T-helper 1 cell treated with Interleukin-12 subunit alpha and Interleukin-12 subunit beta and Interleukin-4 antibody, amounts not matched to agents 30 ng/mL and 1 ng/mL, for 36 hours (primary cell): ENCODE measurements around the gene ZNF516. TPM values are rescaled to one million over a fixed set of nuclear protein-coding genes. Genes with fewer than 3 reads are reported as not detected.
"Not testable (repeated sequence)": the region's sequence is repeated elsewhere in the genome, so short reads cannot be mapped to it uniquely, and the experiment has no call there.

Experiments used
- intact Hi-C: fragments of 100-400 bp; cut with micrococcal nuclease; formaldehyde crosslinking; loops from one replicate; pipeline ENCODE4 v1.15.1; 2024
- total RNA-seq: library from RNA; stranded (reverse); gene quantifications from 2 replicates; pipeline ENCODE4 v1.2.3, GENCODE V29; 2022

Gene ZNF516, protein sequence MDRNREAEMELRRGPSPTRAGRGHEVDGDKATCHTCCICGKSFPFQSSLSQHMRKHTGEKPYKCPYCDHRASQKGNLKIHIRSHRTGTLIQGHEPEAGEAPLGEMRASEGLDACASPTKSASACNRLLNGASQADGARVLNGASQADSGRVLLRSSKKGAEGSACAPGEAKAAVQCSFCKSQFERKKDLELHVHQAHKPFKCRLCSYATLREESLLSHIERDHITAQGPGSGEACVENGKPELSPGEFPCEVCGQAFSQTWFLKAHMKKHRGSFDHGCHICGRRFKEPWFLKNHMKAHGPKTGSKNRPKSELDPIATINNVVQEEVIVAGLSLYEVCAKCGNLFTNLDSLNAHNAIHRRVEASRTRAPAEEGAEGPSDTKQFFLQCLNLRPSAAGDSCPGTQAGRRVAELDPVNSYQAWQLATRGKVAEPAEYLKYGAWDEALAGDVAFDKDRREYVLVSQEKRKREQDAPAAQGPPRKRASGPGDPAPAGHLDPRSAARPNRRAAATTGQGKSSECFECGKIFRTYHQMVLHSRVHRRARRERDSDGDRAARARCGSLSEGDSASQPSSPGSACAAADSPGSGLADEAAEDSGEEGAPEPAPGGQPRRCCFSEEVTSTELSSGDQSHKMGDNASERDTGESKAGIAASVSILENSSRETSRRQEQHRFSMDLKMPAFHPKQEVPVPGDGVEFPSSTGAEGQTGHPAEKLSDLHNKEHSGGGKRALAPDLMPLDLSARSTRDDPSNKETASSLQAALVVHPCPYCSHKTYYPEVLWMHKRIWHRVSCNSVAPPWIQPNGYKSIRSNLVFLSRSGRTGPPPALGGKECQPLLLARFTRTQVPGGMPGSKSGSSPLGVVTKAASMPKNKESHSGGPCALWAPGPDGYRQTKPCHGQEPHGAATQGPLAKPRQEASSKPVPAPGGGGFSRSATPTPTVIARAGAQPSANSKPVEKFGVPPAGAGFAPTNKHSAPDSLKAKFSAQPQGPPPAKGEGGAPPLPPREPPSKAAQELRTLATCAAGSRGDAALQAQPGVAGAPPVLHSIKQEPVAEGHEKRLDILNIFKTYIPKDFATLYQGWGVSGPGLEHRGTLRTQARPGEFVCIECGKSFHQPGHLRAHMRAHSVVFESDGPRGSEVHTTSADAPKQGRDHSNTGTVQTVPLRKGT
- total RNA-seq = 1.6 and 1.8 TPM in 2 replicates

DNA sequence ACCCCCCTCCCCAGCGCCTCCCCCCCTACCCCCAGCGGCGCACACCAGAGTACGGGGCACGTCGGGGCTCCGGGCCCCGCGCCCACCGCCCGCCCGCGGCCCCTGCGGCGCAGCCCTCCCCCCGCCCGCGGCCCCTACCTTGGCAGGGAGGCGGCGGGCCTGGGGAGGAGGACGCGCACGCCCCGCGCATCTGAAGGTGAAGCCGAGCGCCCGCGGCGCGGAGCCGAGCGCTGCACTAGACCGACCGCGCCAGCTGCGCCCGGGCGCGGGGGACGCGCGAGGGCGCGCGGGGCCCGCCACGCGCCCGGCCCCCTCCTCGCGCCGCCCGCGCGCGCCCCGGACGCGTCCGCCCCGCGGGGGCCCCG lies at the start of gene ZNF516:
Gene ZNF516 (minus strand): TSS at position 237 of the 365 bp plus-strand sequence. CDS start 52,188 bp downstream, outside the sequence.
- intact Hi-C loops = loop anchor here (10.0 kb wide), 1 partner anchor 610 kb away; no protein-coding TSS in a partner anchor

DNA sequence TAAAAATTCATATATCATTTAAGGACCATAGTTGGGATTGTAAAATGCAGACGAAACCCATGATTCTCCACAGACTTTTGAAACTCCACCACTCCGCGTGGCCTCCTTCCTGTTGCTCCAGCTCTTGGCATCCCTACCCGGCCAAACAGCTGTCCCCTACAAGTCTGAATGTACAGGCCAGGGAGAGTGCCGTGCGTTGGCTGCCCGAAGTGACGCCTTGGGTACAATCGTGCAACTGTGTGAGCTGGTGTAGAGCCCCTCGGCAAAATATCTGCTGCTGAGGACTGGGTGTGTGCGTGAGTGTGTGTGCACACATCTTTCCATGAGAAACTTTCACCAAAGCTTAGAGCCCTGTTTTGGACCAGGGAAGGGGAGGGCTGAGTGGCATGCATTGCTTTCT lies 43.8 kb upstream of the ZNF516 start:
- intact Hi-C loops = no loop called here

DNA sequence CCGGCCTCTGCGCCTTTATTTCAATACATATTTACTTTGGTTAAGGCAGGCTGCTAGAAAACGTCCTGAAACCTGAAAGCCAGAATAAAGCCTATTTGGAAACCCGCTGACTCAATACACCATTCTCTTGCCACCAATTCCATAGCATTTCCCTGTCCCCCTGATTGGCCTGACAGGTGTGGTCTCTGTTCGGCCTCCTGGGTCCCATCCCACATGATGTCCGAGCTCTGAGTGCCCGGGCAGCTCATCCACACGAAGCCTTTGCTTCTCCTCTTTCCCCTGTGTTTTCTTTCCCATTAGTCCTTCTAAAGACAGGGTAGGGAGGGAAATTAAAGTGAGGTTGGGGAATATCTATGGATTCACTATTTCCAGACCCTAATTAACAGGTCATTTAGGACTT lies 42.6 kb upstream of the ZNF516 start:
- intact Hi-C loops = no loop called here

DNA sequence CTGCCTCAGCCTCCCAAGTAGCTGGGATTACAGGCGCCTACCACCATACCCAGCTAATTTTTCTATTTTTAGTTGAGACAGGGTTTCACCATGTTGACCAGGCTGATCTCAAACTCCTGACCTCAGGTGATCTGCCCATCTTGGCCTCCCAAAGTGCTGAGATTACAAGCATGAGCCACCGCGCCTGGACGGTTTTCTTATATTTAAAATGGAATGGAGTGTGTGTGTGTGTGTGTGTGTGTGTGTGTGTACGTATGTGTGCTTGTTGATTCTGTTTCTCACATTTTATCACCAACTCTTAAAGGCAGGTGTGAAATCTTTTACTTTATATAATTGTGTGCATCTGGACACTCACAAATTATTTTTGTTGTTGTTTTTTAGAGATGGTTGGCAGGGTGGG lies 41.6 kb upstream of the ZNF516 start:
- intact Hi-C loops = not testable (repeated sequence)

DNA sequence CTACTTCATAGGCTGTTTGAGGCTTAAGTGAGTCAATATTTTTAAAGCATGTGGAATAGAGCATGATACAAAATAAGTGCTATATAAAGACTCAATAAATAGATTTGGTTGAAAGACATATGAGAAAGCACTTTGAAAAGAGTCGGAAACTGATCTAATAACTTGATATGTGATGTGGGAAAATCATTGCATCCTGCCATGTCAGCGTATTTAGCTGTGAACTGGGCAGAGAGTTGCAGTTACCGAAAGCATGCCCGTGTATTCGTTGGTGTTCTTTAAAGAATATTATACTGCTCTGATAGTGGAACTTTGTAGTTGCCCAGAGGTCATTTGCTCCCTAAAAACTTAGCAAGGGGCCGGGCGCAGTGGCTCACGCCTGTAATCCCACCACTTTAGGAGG lies 37.8 kb upstream of the ZNF516 start:
- intact Hi-C loops = no loop called here

DNA sequence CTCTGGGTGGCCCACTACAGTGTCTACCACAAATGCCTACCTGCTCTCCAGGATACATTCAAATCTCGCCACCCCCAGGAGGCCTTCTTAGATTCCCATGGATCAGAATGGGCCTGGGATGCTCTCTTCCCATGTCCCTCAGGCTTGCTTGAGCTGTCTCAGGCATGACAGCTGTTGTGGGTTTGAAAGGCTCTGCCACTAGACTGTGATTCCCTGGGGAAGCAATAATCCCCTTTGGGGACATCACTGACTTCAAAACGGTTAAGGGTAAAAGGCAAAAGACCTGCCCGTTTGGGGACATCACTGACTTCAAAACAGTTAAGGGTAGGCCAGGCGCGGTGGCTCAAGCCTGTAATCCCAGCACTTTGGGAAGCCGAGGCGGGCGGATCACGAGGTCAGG lies 35.8 kb upstream of the ZNF516 start:
- intact Hi-C loops = no loop called here

DNA sequence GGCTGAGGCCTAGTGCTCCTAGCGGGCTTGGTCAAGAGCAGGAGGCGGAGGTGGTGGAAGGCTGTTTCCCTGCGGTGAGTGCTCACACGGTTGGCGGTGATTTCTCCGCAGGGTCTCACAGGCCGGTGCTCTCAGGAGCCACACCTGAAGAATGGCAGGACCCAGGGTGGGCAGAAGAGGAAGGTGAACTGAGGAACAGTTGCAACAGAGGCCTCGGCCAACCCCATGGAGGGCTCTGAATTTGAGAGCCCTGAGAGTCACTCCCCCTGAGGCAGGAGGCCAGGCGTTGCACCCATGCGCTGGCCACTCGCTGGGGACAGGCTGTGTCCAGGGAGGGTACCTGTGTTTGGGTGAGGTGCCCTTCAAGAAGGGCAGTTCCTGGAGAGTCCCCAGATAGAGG lies 35.3 kb upstream of the ZNF516 start:
- intact Hi-C loops = no loop called here

DNA sequence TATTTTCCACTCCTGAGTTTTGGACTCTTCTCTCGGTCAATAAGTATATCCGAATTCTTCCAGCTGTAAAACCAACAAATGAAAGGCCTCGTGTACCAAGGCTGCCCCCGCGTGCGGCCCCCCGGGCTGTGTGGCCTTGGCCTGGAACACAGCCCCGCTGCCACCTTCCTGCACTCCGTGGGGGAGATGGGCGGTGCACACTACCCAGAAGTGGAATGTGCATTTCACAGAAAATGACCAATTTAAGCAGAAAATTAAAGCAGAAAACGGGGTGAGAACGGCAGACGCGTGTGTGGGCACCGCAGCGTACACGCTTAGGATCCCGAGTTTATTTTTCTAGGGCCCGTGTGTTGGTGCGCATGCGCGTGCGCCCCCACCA lies 34.4 kb upstream of the ZNF516 start:
- intact Hi-C loops = no loop called here

DNA sequence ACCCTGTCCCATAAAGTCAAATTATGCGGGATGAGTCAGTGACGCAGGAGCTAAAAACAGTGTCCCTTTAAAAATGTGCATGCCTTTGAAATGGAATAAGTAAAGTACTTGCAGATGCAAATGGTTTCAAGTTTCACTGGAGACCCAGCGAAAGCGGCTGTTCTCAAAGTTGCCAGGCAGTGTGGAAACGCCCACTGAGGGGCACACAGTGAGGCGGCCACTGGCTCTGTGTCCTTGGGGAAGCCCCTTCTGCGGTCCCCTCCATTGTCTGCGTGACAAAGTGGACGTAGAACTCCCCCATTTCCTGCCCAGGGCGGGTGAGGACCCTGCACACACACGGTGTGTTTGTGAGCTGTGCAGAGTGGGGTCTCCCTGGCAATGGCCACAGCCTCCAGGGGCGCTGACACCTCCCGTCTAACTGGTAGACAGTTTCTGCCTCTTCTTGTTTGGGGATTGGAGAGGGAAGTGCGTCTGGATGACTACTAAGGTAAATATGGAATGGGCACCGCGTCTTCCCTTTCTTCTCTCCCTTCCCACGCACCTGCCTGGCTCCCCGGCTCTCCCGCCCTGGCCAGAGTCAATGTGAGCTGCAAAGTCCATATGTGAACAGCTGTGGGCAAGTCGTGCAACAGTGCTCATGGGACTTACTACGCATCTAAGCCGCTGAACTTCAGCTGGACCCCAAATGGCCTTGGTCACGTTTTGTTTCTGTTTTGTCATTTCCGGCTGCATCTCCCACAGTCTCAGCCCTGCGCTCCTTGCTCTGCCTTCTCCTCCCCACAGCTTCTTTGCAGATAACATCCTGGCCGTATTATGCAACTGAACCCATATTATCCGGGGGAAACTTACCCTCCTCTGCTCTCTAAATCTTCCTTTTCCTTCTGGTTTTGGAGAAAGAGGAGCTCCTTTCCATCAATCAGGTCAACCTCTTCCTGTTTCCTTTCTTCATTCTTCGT lies 33.7 kb upstream of the ZNF516 start:
- intact Hi-C loops = no loop called here

DNA sequence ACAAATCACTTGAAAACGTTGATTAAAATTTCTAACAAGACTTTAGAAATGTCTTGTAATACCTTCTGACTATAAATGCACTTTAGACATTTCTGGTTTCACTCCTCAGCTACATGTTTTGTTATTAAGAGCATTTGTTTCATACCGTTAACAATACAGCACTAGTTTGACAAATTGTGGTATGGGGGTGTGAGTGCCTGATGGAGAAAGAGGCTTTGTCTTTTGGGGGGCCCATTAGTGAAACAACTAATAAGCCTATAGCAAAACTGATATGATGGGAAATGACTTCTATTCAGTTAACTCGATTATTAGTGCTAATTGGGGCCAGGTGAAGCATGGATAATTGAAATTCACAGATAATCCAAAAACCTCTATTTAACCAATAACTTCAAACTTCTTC lies 30.9 kb upstream of the ZNF516 start:
- intact Hi-C loops = no loop called here

DNA sequence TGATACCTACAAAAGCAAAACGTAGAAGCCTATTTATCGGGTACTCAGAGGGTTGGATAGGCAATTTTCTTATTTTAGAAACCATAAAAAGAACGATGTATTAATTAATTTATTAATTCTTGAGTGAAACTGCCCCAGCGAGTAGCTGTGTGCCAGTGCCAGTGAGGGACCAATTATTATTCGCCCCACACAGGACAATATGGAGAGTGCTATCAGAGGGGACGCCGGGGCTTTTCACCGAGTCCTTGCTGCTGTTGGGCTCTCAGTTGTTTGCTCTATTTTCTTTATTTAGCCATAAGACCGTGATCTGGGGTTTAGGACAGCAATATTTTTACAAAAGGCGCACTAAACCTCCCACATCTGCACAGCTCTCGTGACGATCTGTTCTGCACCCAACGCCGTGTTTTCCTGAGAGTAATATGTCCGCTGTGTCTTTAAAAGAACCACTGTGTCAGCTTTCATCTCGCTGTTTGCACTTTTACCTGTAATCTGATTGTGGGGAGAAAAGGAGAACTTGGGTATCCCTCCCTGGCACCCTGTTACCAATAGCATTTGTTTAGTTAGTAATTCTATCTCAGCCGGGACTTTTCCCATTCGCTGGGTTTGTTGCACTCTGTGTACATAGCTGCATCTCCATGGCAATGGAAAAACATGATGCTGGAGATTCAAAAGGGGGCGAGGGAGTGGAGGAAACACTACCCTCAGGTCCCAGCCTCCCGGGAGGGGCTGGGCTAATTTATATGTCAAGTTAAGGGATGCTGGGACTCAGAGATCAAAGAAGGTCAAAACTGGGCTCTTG lies 30.1 kb upstream of the ZNF516 start:
- intact Hi-C loops = no loop called here

DNA sequence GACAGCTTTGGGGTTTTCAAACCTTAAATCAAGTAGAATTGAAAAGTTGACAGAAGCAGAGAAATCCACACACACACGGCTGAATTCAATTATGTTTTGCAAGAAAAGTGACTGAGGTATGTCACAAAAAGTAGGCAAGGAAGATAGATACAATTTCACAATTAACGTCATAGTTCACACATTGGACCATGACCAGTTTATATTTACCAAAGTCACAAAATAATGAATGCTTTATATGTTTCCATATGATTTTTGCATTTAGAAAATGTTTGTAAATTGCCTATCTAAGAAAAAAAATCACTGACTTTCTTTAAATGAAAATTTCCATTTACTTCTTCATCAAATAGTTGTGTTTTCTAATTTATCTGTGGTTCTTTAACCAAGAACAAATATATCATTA lies 29.4 kb upstream of the ZNF516 start:
- intact Hi-C loops = no loop called here

DNA sequence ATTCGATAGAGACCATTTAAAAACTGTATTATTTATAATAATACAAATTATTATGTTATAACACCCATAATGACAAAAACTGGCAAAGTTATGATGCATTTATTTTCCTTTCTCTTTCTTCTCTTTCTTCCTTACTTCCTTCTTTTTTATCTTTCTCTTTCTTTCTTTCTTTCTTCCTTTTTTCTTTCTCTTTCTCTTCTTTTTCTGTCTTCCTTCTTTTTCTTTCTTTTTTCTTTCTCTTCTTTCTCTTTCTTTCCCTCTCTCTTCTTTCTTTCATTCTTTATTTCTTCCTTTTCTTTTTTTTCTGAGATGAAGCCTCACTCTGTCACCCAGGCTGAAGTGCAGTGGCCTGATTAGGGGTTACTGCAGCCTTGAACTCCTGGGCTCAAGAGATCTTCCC lies 27.5 kb upstream of the ZNF516 start:
- intact Hi-C loops = no loop called here

DNA sequence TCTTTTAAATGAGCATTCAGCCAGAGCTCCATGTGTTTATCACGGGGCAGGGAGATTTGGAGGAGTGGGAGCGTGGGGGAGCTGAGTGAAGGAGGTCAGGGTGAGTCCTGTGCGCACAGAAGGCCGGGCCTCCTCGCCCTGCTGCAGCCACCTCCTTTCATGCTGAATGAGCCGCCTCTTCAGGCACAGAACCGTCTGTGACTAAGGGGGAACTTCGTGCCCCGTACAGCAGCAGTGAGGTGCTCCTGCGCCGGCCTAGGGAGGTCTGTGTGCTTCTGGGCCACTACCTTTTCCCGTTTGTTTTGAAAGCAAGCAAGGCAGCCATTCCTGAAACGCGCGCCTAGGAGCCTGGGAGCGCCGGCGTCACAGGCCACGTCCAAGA lies 27.1 kb upstream of the ZNF516 start:
- intact Hi-C loops = no loop called here

DNA sequence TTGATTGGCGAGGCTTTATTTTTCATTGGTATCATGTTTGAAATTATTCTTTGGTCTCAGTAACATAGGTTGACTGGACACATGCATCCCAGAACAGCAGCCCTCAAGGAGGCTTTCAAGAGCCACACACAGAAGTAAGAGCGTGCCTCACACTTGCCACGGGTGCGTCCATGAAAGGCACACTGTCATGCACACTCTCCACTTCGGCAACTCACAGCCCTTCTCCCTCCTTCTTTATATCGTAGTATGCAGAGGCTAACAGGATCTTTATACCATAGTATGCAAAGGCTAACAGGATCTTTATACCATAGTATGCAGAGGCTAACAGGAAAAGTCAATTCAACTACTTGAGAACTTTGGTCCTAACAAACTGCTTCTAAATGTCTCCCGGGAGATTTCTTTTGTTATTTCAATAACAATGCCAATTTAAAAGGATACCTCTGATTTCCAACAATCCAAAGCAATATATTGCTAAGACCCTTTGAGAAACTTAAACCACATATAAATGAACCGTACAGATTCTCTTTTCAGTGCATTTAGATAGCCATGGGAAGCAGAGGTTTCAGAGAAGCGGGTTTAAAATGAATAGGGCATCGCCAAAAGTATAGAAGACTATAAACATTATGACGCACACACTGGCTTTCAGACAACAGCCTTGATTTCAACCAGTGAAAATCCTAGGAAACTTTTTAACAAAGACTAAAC lies 26.5 kb upstream of the ZNF516 start:
- intact Hi-C loops = no loop called here

DNA sequence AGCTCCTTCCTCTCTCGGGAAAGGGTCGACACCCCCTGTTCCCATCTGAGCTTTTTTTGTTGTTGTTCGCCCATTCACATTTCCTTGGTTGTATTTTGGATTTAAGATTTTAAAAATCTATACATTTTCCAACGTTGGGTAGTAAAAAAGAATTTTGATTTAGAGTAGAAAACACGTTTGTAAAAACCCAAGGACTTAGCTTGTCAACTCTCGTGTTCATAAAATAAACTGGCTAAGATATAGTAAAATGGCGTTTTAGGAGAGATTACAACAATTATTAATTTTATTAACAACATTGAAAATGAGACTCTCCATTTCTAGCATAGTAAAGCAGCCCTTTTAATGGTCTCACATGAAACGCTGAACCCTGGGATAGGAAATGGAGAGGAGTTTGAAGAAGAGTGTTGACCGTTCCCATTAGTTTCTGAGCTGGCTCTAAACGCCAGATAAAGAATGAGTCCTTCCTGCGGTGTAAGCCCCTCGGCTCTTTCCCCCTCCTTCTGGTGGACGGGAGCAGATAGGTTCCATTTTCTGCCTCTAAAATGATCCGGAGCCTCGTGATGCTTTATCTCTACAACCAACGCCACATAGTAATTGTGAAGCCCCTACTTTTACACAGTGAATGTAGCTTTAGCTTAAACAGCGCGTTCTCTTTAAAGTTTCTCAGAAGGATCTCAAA lies 24.0 kb upstream of the ZNF516 start:
- intact Hi-C loops = no loop called here

DNA sequence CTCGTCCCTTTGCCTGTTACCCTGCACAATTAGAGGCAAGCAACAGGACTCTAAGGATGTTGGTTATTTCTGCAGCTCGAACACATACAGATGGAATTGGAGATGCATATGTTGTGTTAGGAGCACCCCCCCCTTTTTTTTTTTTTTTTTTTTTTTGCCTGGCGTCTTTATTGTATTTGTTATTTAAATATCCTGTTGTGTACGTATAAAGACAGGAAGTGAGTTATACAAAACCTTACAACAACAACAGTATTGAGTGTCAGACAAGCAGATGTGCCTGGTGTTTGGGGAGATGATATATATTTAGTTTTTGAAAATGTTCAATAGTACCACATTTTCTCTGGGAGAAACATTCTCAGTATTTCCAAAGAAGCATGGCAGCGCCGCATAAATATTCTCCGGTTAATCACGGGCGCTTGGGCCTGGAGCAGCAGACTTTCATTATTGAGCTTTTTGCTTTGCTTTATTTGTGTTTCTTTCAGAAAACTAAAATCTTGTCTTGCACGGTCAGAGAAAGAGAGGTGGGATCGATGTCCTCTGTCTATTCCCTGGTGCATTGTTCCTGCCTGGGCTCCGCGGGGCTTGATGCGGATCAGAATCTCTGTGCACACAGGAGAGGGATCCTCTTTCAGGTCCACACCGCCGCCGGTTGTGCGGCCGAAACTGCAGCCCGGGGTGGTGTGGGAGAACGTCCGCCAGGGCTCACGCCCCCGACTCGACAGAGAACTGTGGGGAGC lies 23.2 kb upstream of the ZNF516 start:
- intact Hi-C loops = no loop called here

DNA sequence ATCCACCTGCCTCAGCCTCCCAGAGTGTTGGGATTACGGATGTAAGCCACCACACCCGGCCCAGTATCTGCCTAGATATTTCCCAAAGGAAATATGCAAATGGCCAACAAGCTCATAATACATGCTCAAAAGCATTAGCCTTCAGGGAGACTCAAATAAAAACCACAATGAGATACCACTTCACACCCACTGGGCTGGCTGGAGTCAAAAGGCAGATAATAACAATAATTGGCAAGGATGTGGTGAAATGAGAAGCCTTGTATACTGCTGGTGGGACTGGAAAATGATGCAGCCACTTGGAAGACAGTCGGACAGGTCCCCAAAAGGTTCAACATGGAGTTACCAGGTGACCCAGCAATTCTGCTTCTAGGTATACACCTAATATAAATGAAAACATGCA lies 20.5 kb upstream of the ZNF516 start:
- intact Hi-C loops = no loop called here
